CD8-positive, alpha-beta memory T cell (primary cell): ENCODE results near the gene PDLIM7. TPM values are rescaled to one million over a fixed set of nuclear protein-coding genes. Genes with fewer than 3 reads are reported as not detected.

Experiments used
- CTCF ChIA-PET: fragments of 350-600 bp; sonication (Branson Sonifier 250); formaldehyde crosslinking; loops from one replicate; lab custom pipeline; 2021; ENCODE audit warnings: antibody characterized with exemption; lab: Charles Lee
- POLR2A ChIA-PET: fragments of 350-600 bp; sonication (Branson Sonifier 250); formaldehyde crosslinking; loops from one replicate; lab custom pipeline; 2021; ENCODE audit warnings: antibody characterized with exemption; lab: Charles Lee
- DNase-seq, 5 donors: peaks; one replicate each; pipeline versions ENCODE4 v3.0.0 to v3.0.0-alpha.2; 2020 to 2022; ENCODE audit warnings: mixed read lengths in 1 of 5
- H3K27ac ChIP-seq: one replicate; pipeline ENCODE4 v1.7.0; 2013; ENCODE audit warnings: low read depth, mild to moderate bottlenecking, low read length, moderate library complexity
- H3K27me3 ChIP-seq: 2 replicates; pipeline ENCODE4 v1.7.0; 2013; ENCODE audit warnings: low read length, mild to moderate bottlenecking; ENCODE audit not compliant: insufficient read depth, poor library complexity, severe bottlenecking
- H3K36me3 ChIP-seq: 2 replicates; pipeline ENCODE4 v1.7.0; 2013; ENCODE audit warnings: mild to moderate bottlenecking, low read length, moderate library complexity; ENCODE audit not compliant: insufficient read depth
- H3K4me1 ChIP-seq: 2 replicates; pipeline ENCODE4 v1.7.0; 2013; ENCODE audit warnings: mild to moderate bottlenecking, low read length, moderate library complexity; ENCODE audit not compliant: insufficient read depth
- H3K4me3 ChIP-seq: 2 replicates; pipeline ENCODE4 v1.7.0; 2013; ENCODE audit warnings: mild to moderate bottlenecking, low read length
- H3K9me3 ChIP-seq: 2 replicates; pipeline ENCODE4 v1.7.0; 2013; ENCODE audit warnings: mild to moderate bottlenecking, low read length
- H3K27ac Mint-ChIP-seq, 8 donors: one replicate each; pipeline ENCODE4 v1.8.0; 2020 to 2021; ENCODE audit warnings: mixed read lengths in 8 of 8, mild to moderate bottlenecking in 6 of 8, inconsistent platforms in 3 of 8, moderate library complexity in 3 of 8
- H3K27me3 Mint-ChIP-seq, 2 donors: one replicate each; pipeline ENCODE4 v1.8.0; 2020 to 2021; ENCODE audit warnings: mixed read lengths in 2 of 2, mild to moderate bottlenecking in 1 of 2, moderate library complexity in 1 of 2
- H3K36me3 Mint-ChIP-seq, 3 donors: one replicate each; pipeline ENCODE4 v1.8.0; 2020 to 2021; ENCODE audit warnings: mixed read lengths in 3 of 3, inconsistent platforms in 1 of 3, mild to moderate bottlenecking in 1 of 3
- H3K4me1 Mint-ChIP-seq, 3 donors: one replicate each; pipeline ENCODE4 v1.8.0; 2020 to 2021; ENCODE audit warnings: mixed read lengths in 3 of 3, inconsistent platforms in 1 of 3, mild to moderate bottlenecking in 1 of 3
- H3K4me3 Mint-ChIP-seq, 7 donors: one replicate each; pipeline ENCODE4 v1.8.0; 2020 to 2021; ENCODE audit warnings: mixed read lengths in 7 of 7, mild to moderate bottlenecking in 6 of 7, moderate library complexity in 4 of 7, inconsistent platforms in 2 of 7
- H3K9me3 Mint-ChIP-seq, 5 donors: one replicate each; pipeline ENCODE4 v1.8.0; 2020 to 2022; ENCODE audit warnings: mixed read lengths in 5 of 5, mild to moderate bottlenecking in 3 of 5, moderate library complexity in 2 of 5, inconsistent platforms in 1 of 5
- polyA plus RNA-seq: library from polyadenylated mRNA; unstranded; fragments of 300-500 nt; fragmentation: Illumina TruSeq; gene quantifications from one replicate; pipeline ENCODE4 v1.2.3, GENCODE V29; 2021
- total RNA-seq, 2 experiments: library from RNA; stranded (reverse); gene quantifications; one replicate each; pipeline ENCODE4 v1.2.3, GENCODE V29; 2021

Gene PDLIM7
- total and polyA plus RNA-seq, 3 experiments from 2014 or later, result 6.0 to 30.4 (median 28.4) TPM

- Mint-ChIP-seq H3K27ac (peak overlapping the region in 4 of 8 donors; percentile 18 to 81 (median 38)), H3K9me3 (no peaks in the 10 kb centered on the region), H3K4me3 (peak overlapping the region in 1 of 7 donors; percentile 76), H3K4me1 (peaks cover 32 to 47% (median 32%) of the 10 kb centered on the region in 3 donors), H3K27me3 (no peaks in the 10 kb centered on the region), H3K36me3 (no peaks in the 10 kb centered on the region)
- Histone ChIP-seq H3K27me3 (no peaks in the 10 kb centered on the region), H3K4me3 (no peak overlapping the region), H3K9me3 (no peaks in the 10 kb centered on the region), H3K27ac (no peak overlapping the region), H3K36me3 (no peaks in the 10 kb centered on the region), H3K4me1 (peaks cover 23% of the 10 kb centered on the region)
- DNase-seq, result no peak
- ChIA-PET CTCF (interaction anchor here (1.3 to 3.0 kb wide), 6 partner anchors 12 to 88 kb away, joined by 4 to 17 read pairs (median 7); no protein-coding TSS in a partner anchor), POLR2A (interaction anchor here (1.1 to 1.2 kb wide), 2 partner anchors 9 to 51 kb away, joined by 4 read pairs; partner anchors contain the start of gene GRK6)
Measured at GRCh38 chr5:177477701-177478477, 19.5 kb downstream of the PDLIM7 start.

GRCh38 chr5:177476531-177477233 lies 20.7 kb downstream of the PDLIM7 start:
- Mint-ChIP-seq H3K27me3 (no peaks in the 10 kb centered on the region), H3K4me1 (peaks cover 33 to 55% (median 38%) of the 10 kb centered on the region in 3 donors), H3K9me3 (no peaks in the 10 kb centered on the region), H3K27ac (peak overlapping the region in 6 of 8 donors; percentile 31 to 76 (median 46)), H3K4me3 (peak overlapping the region in 3 of 7 donors; percentile 7 to 61 (median 9)), H3K36me3 (no peaks in the 10 kb centered on the region)
- H3K27me3 ChIP-seq, result no peaks in the 10 kb centered on the region
- peak in 1 of 5 donors; percentile 41 for DNase-seq
- H3K36me3 ChIP-seq, result no peaks in the 10 kb centered on the region
- no peak overlapping the region for H3K27ac ChIP-seq
- CTCF ChIA-PET, result interaction anchor here (0.6 to 12.4 kb wide), 7 partner anchors 13 to 74 kb away, joined by 3 to 103 read pairs (median 4); no protein-coding TSS in a partner anchor
- H3K4me3 ChIP-seq, result no peak overlapping the region
- peaks cover 33% of the 10 kb centered on the region for H3K4me1 ChIP-seq
- POLR2A ChIA-PET, result no interaction called here
- no peaks in the 10 kb centered on the region for H3K9me3 ChIP-seq

GRCh38 chr5:177475563-177476427 lies 21.6 kb downstream of the PDLIM7 start:
- ChIA-PET CTCF (interaction anchor here (0.6 to 12.4 kb wide), 4 partner anchors 20 to 73 kb away, joined by 3 to 103 read pairs (median 4); no protein-coding TSS in a partner anchor), POLR2A (no interaction called here)
- peaks cover 40% of the 10 kb centered on the region for H3K4me1 ChIP-seq
- no peaks in the 10 kb centered on the region for H3K9me3 ChIP-seq
- no peak overlapping the region for H3K27ac ChIP-seq
- H3K27me3 Mint-ChIP-seq, result no peaks in the 10 kb centered on the region
- peak overlapping the region; percentile 39 to 75 (median 66) for H3K27ac Mint-ChIP-seq
- H3K4me3 ChIP-seq, result no peak overlapping the region
- no peak for DNase-seq
- peaks cover 42 to 64% (median 45%) of the 10 kb centered on the region in 3 donors for H3K4me1 Mint-ChIP-seq
- no peaks in the 10 kb centered on the region for H3K36me3 Mint-ChIP-seq
- peak overlapping the region; percentile 17 to 81 (median 40) for H3K4me3 Mint-ChIP-seq
- H3K27me3 ChIP-seq, result no peaks in the 10 kb centered on the region
- H3K36me3 ChIP-seq, result no peaks in the 10 kb centered on the region
- no peaks in the 10 kb centered on the region for H3K9me3 Mint-ChIP-seq

- H3K4me1 Mint-ChIP-seq, result peaks cover 46 to 70% (median 48%) of the 10 kb centered on the region in 3 donors
- H3K4me1 ChIP-seq, result peaks cover 40% of the 10 kb centered on the region
- POLR2A ChIA-PET, result no interaction called here
Measured at GRCh38 chr5:177474846-177475562, 22.4 kb downstream of the PDLIM7 start.

GRCh38 chr5:177474002-177474476 lies 23.4 kb downstream of the PDLIM7 start:
- Histone ChIP-seq H3K9me3 (no peaks in the 10 kb centered on the region), H3K4me3 (no peak overlapping the region), H3K36me3 (no peaks in the 10 kb centered on the region), H3K27ac (no peak overlapping the region), H3K4me1 (peaks cover 33% of the 10 kb centered on the region), H3K27me3 (no peaks in the 10 kb centered on the region)
- Mint-ChIP-seq H3K36me3 (peaks cover 0 to 1% (median 0%) of the 10 kb centered on the region in 3 donors), H3K27ac (peak overlapping the region in 7 of 8 donors; percentile 3 to 88 (median 78)), H3K9me3 (no peaks in the 10 kb centered on the region), H3K4me3 (peak overlapping the region; percentile 51 to 94 (median 80)), H3K27me3 (no peaks in the 10 kb centered on the region), H3K4me1 (peaks cover 37 to 61% (median 41%) of the 10 kb centered on the region in 3 donors)
- DNase-seq, result no peak
- POLR2A ChIA-PET, result interaction anchor here (0.7 kb wide), 1 partner anchor 23 kb away, joined by 3 read pairs; the partner anchor contains the start of gene PDLIM7
- CTCF ChIA-PET, result interaction anchor here (1.0 to 12.4 kb wide), 4 partner anchors 19 to 85 kb away, joined by 3 to 103 read pairs (median 4); no protein-coding TSS in a partner anchor

More at GRCh38 chr5:177474846-177475562, 22.4 kb downstream of the PDLIM7 start:
- no peaks in the 10 kb centered on the region for H3K36me3 Mint-ChIP-seq
- H3K27ac Mint-ChIP-seq, result peak overlapping the region; percentile 23 to 84 (median 54)
- no peaks in the 10 kb centered on the region for H3K27me3 Mint-ChIP-seq
- Histone ChIP-seq H3K27ac (no peak overlapping the region), H3K36me3 (no peaks in the 10 kb centered on the region), H3K27me3 (no peaks in the 10 kb centered on the region), H3K4me3 (no peak overlapping the region), H3K9me3 (no peaks in the 10 kb centered on the region)
- DNase-seq, result no peak
- CTCF ChIA-PET, result interaction anchor here (1.0 to 12.4 kb wide), 3 partner anchors 19 to 86 kb away, joined by 3 to 103 read pairs (median 4); no protein-coding TSS in a partner anchor
- peak overlapping the region; percentile 40 to 94 (median 81) for H3K4me3 Mint-ChIP-seq
- H3K9me3 Mint-ChIP-seq, result no peaks in the 10 kb centered on the region

- Histone ChIP-seq H3K4me1 (peaks cover 30% of the 10 kb centered on the region), H3K27ac (peak within 1 kb of the TSS; percentile 47), H3K27me3 (no peaks in the 10 kb centered on the region), H3K4me3 (peak within 1 kb of the TSS; percentile 45), H3K9me3 (no peaks in the 10 kb centered on the region), H3K36me3 (no peaks in the 10 kb centered on the region)
- peak within 1 kb of the TSS; percentile 80 to 94 (median 84) for H3K4me3 Mint-ChIP-seq
- ChIA-PET POLR2A (interaction anchor here (0.7 to 1.4 kb wide), 2 partner anchors 24 to 41 kb away, joined by 3 to 4 read pairs; partner anchors contain the start of gene PDLIM7), CTCF (interaction anchor here (1.0 to 12.4 kb wide), 8 partner anchors 8 to 84 kb away, joined by 3 to 103 read pairs (median 11); no protein-coding TSS in a partner anchor)
- peak within 1 kb of the TSS; percentile 3 to 92 (median 76) for H3K27ac Mint-ChIP-seq
- H3K4me1 Mint-ChIP-seq, result peaks cover 34 to 56% (median 36%) of the 10 kb centered on the region in 3 donors
- no peaks in the 10 kb centered on the region for H3K9me3 Mint-ChIP-seq
- H3K27me3 Mint-ChIP-seq, result peaks cover 0 to under 1% of the 10 kb centered on the region in 2 donors
- peaks cover 0 to 6% (median 0%) of the 10 kb centered on the region in 3 donors for H3K36me3 Mint-ChIP-seq
- DNase-seq, result no peak
Measured at GRCh38 chr5:177473443-177474001, 23.9 kb downstream of the PDLIM7 start, which contains the start of gene DBN1. Gene DBN1 (minus strand): TSS chr5:177473634. CDS start chr5:177473521, 113 bp downstream.
